ENCODE results near the gene C1S.
"Not testable (repeated sequence)": the region's sequence is repeated elsewhere in the genome, so short reads cannot be mapped to it uniquely, and the experiment has no call there.

C1S gene

GRCh38 chr12:7106082-7106481 lies 45.6 kb downstream of the C1S start:
- Histone ChIP-seq H3K9ac (no peak overlapping the region), H3K4me2 (no peak overlapping the region), H3K4me3 (IDR thresholded peaks at IDR 0.05; ENCODE audit: insufficient read depth, low read depth, low read length) (no peak overlapping the region), H3K27me3 (ENCODE audit: insufficient read depth, low read depth) (no peaks in the 10 kb centered on the region), H4K20me1 (ENCODE audit: insufficient read depth) (no peaks in the 10 kb centered on the region), H3K36me3 (ENCODE audit: insufficient read depth) (no peaks in the 10 kb centered on the region), H3K4me1 (ENCODE audit: low read depth, poor library complexity, severe bottlenecking) (peaks cover 12% of the 10 kb centered on the region), H3K27ac (no peak overlapping the region), H2AFZ (ENCODE audit: low read depth) (no peak overlapping the region), H3K79me2 (ENCODE audit: insufficient read depth, low read depth) (0 out of 2 replicates have a peak, but pooled peaks cover 4% of the 10 kb centered on the region)
- TF ChIP-seq CTCF (conservative IDR thresholded peaks at IDR 0.05; ENCODE audit: low read depth, low read length): no peak

- H3K4me1 ChIP-seq (ENCODE audit: low read depth, poor library complexity, severe bottlenecking): peaks cover 12% of the 10 kb centered on the region
- not testable (repeated sequence) for H2AFZ ChIP-seq (ENCODE audit: low read depth); H4K20me1 ChIP-seq (ENCODE audit: insufficient read depth); H3K27ac ChIP-seq; H3K9ac ChIP-seq; H3K36me3 ChIP-seq (ENCODE audit: insufficient read depth); H3K27me3 ChIP-seq (ENCODE audit: insufficient read depth, low read depth); H3K4me3 ChIP-seq (IDR thresholded peaks at IDR 0.05; ENCODE audit: insufficient read depth, low read depth, low read length); H3K79me2 ChIP-seq (ENCODE audit: insufficient read depth, low read depth); H3K4me2 ChIP-seq
These were observed 46.7 kb downstream of the C1S start for GRCh38 chr12:7107181-7107580.

GRCh38 chr12:7107636-7108002 lies 47.1 kb downstream of the C1S start:
- H3K27ac ChIP-seq: peak overlapping the region; percentile 78

GRCh38 chr12:7108003-7108795 lies 47.7 kb downstream of the C1S start:
- TF ChIP-seq CTCF (conservative IDR thresholded peaks at IDR 0.05; ENCODE audit: low read depth, low read length): no peak
- peak overlapping the region; percentile 78 for H3K27ac ChIP-seq
- no peaks in the 10 kb centered on the region for H4K20me1 ChIP-seq (ENCODE audit: insufficient read depth)
- H3K4me2 ChIP-seq: peak overlapping the region; percentile 83
- peak overlapping the region; percentile 87 for H2AFZ ChIP-seq (ENCODE audit: low read depth)
- no peaks in the 10 kb centered on the region for H3K27me3 ChIP-seq (ENCODE audit: insufficient read depth, low read depth)
- H3K79me2 ChIP-seq (ENCODE audit: insufficient read depth, low read depth): 0 out of 2 replicates have a peak, but pooled peaks cover 4% of the 10 kb centered on the region
- H3K36me3 ChIP-seq (ENCODE audit: insufficient read depth): no peaks in the 10 kb centered on the region
- peak overlapping the region; percentile 83 for H3K9ac ChIP-seq
- peaks cover 18% of the 10 kb centered on the region for H3K4me1 ChIP-seq (ENCODE audit: low read depth, poor library complexity, severe bottlenecking)
- H3K4me3 ChIP-seq (IDR thresholded peaks at IDR 0.05; ENCODE audit: insufficient read depth, low read depth, low read length): no peak overlapping the region

More at GRCh38 chr12:7107636-7108002, 47.1 kb downstream of the C1S start:
- no peaks in the 10 kb centered on the region for H3K27me3 ChIP-seq (ENCODE audit: insufficient read depth, low read depth)
- peak overlapping the region; percentile 83 for H3K9ac ChIP-seq
- peak overlapping the region; percentile 87 for H2AFZ ChIP-seq (ENCODE audit: low read depth)
- H3K36me3 ChIP-seq (ENCODE audit: insufficient read depth): no peaks in the 10 kb centered on the region
- TF ChIP-seq CTCF (conservative IDR thresholded peaks at IDR 0.05; ENCODE audit: low read depth, low read length): no peak
- H3K79me2 ChIP-seq (ENCODE audit: insufficient read depth, low read depth): 0 out of 2 replicates have a peak, but pooled peaks cover 4% of the 10 kb centered on the region
- peaks cover 12% of the 10 kb centered on the region for H3K4me1 ChIP-seq (ENCODE audit: low read depth, poor library complexity, severe bottlenecking)
- no peaks in the 10 kb centered on the region for H4K20me1 ChIP-seq (ENCODE audit: insufficient read depth)
- H3K4me2 ChIP-seq: peak overlapping the region; percentile 83
- H3K4me3 ChIP-seq (IDR thresholded peaks at IDR 0.05; ENCODE audit: insufficient read depth, low read depth, low read length): no peak overlapping the region

Measured in KMS-11 (cell line).